Activated CD4-positive, CD25-positive, alpha-beta regulatory T cell (primary cell): Measurements from ENCODE around the gene KLHL24.
"Not testable (repeated sequence)": the region's sequence is repeated elsewhere in the genome, so short reads cannot be mapped to it uniquely, and the experiment has no call there.

Experiments used
- DNase-seq, 4 experiments: peaks; one replicate each; lab custom pipeline; 2025; lab: John Stamatoyannopoulos, UW

Gene KLHL24

GRCh38 chr3:183636221-183637105, 1.0 kb downstream of the KLHL24 start:
- DNase-seq, result peak; percentile 81 to 85 (median 83)

DNA sequence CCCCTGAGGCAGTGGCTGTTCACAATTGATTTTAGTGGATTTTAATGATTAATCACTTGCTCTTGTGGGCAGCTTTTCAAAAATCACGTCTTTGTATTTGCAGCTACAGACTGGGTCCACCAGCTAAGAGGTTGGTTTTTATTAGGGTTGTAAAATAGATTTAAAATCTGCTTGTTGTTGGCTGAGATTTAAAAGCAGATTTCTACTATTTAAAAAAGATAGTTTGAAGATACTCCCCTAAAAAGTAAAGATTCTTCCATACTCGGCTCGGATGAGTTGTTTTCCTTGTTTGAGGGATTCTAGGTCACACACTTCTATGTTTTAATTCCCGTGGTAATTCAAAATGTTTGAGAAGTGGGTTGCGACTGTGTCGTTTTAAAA, 1.7 kb downstream of the KLHL24 start:
- DNase-seq, result no peak

GRCh38 chr3:183637633-183638032, 2.2 kb downstream of the KLHL24 start:
- DNase-seq, result not testable (repeated sequence)

DNA sequence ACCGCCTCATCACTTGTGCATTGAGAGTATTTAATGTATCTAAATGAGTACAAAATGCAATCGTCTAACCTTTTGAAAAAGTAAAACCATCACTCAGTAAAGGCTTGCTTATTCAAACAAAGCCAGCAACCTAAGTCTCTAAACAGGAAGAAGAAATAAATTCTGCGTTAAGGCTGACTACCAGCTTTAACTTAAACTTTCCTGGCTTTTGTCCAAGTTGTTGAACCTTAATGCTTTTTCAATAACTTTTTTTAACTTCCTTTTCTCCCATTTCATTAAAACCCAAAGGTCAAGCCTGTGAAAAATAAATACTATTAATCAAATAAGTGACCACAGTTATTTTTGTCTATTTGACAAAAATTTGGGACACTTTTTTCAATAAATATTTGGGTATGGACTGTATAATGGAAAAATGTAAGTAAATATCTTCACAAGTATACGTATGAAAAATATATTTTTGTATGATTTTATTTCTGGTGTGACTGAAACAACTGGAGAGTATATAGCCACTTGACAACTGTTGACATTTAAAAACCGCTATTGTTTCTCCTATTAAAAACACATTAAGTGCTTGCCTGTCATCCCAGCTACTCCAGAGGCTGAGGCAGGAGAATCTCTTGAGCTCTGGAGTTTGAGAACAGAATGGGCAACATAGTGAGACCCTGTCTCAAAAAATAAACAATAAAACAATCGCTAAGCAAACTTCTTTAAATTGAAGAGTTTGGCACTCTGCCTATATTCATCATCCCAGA, 2.9 kb downstream of the KLHL24 start:
- no peak for DNase-seq

GRCh38 chr3:183640635-183641034, 5.2 kb downstream of the KLHL24 start:
- not testable (repeated sequence) for DNase-seq

DNA sequence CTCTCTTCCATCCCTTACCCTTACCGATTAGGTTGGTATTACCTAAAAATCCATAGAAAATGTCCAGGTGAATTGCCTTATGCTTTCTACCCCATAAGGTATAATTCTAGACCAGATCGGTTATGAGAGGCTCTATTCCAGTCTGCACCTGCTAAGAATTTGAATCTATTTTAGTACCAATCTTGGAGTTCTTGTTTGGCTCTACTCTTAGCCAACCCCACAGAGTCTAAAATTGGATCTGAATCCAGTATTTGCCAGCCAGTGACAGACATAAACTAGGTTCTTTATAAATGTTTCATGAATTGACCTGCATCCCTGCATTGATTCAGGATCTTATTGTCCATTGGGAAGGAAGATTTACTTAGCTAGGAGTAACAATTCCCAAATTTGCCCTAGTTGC, 6.5 kb downstream of the KLHL24 start:
- DNase-seq, result no peak

DNA sequence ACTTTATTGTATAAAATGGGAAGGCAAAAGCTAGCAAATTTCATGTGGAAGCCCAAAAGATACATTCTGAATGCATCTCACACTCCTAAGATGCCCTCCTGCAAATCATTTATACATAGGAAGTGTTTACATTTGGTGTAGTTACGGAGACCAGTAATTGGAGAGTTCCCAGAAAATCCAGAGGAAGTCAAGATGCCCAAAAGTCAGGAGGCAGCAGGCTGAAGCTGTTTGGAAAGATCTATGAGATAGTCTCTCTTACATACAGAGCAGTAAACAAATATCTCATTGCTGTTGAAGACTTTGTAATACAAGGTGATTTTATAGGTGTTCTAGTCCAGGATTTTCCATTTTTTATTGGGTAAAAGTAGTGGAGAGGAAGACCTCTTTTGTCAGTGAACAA, 8.8 kb downstream of the KLHL24 start:
- no peak for DNase-seq

DNA sequence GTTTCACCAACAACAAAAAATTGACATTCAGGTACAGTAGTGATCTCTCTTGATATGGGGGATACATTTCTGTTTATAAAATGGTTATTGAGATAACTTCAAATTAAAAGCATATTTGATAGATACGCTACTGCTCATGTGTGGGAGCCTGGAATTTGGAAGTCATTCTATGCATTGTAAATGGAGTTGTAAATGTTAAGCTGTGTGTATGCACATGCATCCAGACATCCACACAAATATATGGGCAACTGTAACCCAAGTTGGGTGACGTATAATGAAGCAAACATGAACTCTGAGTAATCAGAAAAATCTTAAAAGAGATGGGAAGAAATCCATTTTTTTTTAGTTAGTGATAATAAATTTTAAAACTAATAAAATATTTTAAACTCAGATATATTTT, 9.8 kb downstream of the KLHL24 start:
- no peak for DNase-seq

DNA sequence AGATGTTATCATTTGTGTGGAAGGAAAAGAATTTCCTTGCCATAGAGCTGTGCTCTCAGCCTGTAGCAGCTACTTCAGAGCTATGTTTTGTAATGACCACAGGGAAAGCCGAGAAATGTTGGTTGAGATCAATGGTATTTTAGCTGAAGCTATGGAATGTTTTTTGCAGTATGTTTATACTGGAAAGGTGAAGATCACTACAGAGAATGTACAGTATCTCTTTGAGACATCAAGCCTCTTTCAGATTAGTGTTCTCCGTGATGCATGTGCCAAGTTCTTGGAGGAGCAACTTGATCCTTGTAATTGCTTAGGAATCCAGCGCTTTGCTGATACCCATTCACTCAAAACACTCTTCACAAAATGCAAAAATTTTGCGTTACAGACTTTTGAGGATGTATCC, 15.1 kb downstream of the KLHL24 start:
- DNase-seq, result no peak

GRCh38 chr3:183653209-183654064, 18.0 kb downstream of the KLHL24 start:
- no peak for DNase-seq

GRCh38 chr3:183654727-183655126, 19.3 kb downstream of the KLHL24 start:
- DNase-seq, result no peak

DNA sequence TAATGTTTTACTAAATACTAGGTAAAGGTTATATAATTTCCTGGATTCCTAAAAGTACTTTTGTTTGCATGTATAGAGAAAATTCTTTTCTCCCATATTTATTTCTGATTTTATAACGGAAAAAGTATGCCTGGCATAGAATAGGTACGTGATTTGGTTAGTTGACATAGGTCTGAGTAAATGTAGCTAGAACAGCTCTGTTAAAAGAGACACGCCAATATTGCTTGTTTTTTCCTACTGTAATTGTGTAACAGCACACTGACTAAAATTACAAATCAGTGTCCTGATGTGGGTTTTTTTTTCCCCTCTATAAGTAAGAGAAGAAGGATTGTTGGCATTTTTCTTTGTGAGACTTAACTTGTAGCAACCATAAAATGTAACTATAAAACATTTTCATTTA, 26.7 kb downstream of the KLHL24 start:
- no peak for DNase-seq

GRCh38 chr3:183664913-183665381, 29.5 kb downstream of the KLHL24 start:
- no peak for DNase-seq

GRCh38 chr3:183680061-183680460, 44.6 kb downstream of the KLHL24 start:
- no peak for DNase-seq

DNA sequence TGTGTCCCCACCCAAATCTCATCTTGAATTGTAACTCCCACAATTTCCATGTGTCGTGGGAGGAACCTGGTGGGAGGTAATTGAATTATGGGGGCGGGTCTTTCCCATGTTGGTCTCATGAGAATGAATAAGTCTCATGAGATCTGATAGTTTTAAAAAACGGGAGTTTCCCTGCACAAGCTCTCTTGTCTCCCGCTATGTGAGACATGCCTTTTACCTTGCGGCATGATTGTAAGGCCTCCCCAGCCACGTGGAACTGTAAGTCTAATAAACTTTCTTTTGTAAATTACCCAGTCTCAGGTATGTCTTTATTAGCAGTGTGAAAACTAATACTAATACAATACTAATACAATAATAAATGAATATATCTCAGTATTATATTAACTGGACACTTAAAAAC, 52.3 kb downstream of the KLHL24 start:
- no peak for DNase-seq

DNA sequence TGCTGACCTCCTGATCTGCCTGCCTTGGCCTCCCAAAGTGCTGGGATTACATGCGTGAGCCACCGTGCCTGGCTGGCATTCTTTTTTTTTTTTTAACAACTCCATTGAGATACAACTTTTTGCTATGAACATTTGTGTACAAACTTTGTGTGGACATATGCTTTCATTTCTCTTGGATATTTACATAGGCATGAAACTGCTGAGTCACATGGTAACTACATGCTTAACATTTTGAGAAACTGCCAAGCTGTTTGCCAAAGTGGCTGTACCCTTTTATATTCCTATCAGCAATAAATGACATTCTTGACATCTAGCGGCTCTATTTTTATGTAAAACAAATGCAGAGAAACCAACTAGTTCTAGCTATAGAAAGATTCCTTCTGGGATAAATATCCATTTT, 53.5 kb downstream of the KLHL24 start:
- DNase-seq, result no peak

- not testable (repeated sequence) for DNase-seq
Observed at GRCh38 chr3:183689621-183690020, 54.2 kb downstream of the KLHL24 start.

- no peak for DNase-seq
Observed at GRCh38 chr3:183690402-183690995, 55.1 kb downstream of the KLHL24 start.

GRCh38 chr3:183692436-183692835, 57.0 kb downstream of the KLHL24 start:
- DNase-seq, result no peak

DNA sequence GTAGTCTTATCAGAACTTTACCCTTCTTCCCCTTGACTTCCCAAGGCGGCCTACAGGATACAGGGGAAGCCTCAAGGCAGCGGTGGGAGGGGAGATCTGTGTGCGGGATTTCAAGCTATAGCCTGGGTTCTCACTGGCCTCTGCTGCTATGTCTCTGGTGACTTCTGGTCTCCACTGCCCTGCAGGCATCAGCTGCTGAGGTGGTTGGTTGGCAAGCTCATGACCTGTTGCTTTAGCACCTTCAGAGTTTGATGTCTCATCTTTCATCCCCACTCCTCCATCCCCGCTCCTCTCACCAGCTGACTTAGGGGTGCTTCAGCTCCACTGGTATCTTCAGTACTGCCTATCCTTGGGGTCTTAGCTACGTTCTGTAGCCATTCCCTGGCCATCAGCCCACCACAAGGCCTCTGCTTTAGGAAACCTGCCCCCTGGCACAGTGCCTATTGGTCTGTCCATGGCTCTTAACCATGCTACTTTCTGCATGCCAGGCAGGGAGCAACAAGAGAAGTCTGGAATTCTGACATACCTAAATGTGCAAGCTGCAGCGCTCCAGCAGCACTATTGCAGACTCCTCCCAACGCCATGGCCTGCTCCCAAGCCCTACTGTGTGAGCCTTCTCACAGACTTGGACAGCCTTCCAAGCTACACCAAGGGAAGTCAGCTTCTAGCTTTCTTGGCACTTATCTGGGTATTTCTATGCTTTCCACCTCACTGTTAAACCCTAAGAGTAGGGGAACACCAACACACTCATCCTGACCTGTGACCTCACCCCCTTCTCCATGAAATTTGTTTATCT, 60.3 kb downstream of the KLHL24 start:
- no peak for DNase-seq

DNA sequence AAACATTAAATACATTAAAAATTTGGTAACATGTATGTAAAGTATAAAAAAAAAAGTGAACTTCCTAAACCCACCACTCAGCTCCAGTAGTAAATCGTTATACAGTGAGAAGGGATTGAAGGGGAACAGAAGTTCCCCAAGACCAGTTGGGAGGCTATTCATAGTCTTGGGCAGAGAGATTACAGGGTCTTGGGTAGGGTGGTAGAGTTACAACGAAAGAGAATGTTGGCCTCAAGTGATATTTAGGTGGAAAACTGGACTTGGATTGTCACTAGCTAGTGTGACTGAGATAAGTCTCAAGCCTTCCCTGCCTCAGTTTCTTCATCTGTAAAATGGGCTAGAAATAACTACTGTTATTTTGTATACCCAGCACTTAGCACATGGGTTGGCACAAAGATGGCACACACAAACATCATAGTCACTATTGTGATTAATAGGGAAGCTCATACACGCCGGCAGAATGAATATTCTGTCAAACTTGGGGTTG, 61.7 kb downstream of the KLHL24 start:
- no peak for DNase-seq
